ENCODE measurements around the gene INO80B. TPM values are rescaled to one million over a fixed set of nuclear protein-coding genes. Genes with fewer than 3 reads are reported as not detected.

The INO80B gene
- total and polyA plus RNA-seq, 11 donors, result 11.7 to 29.2 (median 22.6) TPM

DNA sequence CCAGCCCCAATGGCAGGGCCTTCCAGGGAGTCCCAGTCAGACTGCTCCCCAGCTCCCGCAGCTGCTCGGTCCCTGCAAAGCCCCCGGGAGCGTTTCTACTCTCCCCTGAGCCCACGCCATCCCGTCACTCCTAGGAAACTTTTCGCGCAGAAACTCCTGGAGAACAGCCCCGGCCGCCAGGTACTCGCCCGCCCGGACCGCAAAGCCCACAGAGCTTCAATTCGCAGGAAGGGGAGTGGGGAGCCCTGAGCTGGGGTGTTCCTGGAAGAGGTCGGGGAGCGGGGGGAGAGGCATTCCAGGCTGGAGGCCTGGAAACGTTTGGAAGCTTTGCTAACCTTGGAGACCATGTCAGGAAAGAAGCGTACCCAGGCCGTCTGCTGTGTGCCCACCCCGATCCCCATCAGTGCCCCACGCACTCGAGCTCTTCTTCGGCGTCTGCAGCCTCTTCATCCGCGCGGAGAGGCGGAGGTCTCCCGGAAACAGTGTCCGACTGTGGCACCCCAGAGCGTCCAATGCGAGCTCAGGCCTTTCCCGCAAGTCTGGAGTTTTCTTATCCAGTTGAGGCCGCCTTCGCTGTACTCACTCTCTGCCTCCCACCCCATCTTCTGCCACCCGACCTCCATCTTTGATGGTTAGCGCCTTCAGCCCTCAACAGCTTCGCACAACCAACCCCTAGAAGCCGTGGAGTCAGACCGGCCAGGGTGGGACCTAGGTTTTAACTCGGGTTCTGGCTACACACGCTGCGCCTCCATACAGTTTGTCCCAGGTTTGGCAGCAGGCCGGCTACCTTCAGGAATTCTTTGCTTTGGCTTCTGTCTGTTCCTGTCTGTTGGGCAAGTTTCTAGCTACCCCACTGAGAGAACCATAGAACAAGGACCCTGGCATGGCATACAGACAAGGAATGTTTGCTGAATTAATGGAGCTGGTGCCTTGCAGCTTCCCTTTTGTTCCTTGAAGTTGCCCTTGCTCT is 48.9 kb downstream of the INO80B start:
- peaks cover 10 to 71% (median 50%) of the 10 kb centered on the region in 12 donors for H3K4me1 ChIP-seq
- no peaks in the 10 kb centered on the region for H3K9me3 ChIP-seq
- intact Hi-C loops (cut with DNase I), result loop anchor here in 4 of 10 donors (1.0 to 5.0 kb wide), 4 partner anchors 26 to 84 kb away; partner anchors contain the start of genes AUP1 (in 1 of the 4) and HTRA2 (in 1 of the 4)
- ATAC-seq, result no peak
- DNase-seq, result no peak
- TF ChIP-seq POLR2A (IDR thresholded peaks at IDR 0.05), result no peak
- TF ChIP-seq, protein P1, sequence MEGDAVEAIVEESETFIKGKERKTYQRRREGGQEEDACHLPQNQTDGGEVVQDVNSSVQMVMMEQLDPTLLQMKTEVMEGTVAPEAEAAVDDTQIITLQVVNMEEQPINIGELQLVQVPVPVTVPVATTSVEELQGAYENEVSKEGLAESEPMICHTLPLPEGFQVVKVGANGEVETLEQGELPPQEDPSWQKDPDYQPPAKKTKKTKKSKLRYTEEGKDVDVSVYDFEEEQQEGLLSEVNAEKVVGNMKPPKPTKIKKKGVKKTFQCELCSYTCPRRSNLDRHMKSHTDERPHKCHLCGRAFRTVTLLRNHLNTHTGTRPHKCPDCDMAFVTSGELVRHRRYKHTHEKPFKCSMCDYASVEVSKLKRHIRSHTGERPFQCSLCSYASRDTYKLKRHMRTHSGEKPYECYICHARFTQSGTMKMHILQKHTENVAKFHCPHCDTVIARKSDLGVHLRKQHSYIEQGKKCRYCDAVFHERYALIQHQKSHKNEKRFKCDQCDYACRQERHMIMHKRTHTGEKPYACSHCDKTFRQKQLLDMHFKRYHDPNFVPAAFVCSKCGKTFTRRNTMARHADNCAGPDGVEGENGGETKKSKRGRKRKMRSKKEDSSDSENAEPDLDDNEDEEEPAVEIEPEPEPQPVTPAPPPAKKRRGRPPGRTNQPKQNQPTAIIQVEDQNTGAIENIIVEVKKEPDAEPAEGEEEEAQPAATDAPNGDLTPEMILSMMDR (IDR thresholded peaks at IDR 0.05), result no peak
- WGBS, 4 donors, result 26 to 43% (median 30%) methylated on average over 35 to 45 of the region's 45 CpGs
- H3K36me3 ChIP-seq, result peaks cover 0 to 18% (median 15%) of the 10 kb centered on the region in 9 donors
- H3K27me3 ChIP-seq, result peaks cover 9 to 57% (median 26%) of the 10 kb centered on the region in 9 donors
- peak overlapping the region; percentile 36 to 87 (median 62) for H3K4me3 ChIP-seq
- H3K27ac ChIP-seq, result peak overlapping the region; percentile 72 to 90 (median 84)

DNA sequence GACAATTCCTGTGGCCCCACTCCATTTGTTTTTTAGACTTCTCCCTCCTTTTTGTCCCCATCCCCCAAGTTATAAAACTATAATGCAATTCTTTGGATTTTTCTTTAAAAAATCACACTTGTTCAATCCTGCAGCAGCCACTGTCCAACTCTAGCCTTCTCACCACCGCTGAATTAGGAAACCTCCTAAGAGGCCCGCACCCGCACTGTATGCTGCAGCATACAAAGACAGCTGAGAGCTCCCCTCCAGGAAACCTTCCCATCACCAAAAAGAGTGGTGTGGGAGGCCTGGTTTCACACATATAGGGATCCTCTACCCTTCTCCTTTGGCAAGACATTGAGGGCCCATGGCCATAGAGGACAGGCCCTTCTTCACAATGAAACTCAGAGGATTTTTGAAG is 49.7 kb downstream of the INO80B start:
- peaks cover 7 to 63% (median 42%) of the 10 kb centered on the region in 12 donors for H3K4me1 ChIP-seq
- DNase-seq (no peak), ATAC-seq (no peak)
- no peaks in the 10 kb centered on the region for H3K9me3 ChIP-seq
- peak overlapping the region in 3 of 12 donors; percentile 88 to 90 (median 89) for H3K27ac ChIP-seq
- H3K36me3 ChIP-seq, result peaks cover 0 to 18% (median 15%) of the 10 kb centered on the region in 9 donors
- WGBS, 4 donors, result 89 to 97% (median 94%) methylated on average over 3 of the region's 3 CpGs
- TF ChIP-seq POLR2A (IDR thresholded peaks at IDR 0.05), result no peak
- TF ChIP-seq, protein P1 (IDR thresholded peaks at IDR 0.05), result no peak
- peaks cover 9 to 53% (median 21%) of the 10 kb centered on the region in 9 donors for H3K27me3 ChIP-seq
- H3K4me3 ChIP-seq, result peak overlapping the region in 8 of 12 donors; percentile 59 to 87 (median 66)
- intact Hi-C loops (cut with DNase I), result loop anchor here in 4 of 10 donors (5.0 kb wide), 3 partner anchors 73 to 83 kb away; no protein-coding TSS in a partner anchor

DNA sequence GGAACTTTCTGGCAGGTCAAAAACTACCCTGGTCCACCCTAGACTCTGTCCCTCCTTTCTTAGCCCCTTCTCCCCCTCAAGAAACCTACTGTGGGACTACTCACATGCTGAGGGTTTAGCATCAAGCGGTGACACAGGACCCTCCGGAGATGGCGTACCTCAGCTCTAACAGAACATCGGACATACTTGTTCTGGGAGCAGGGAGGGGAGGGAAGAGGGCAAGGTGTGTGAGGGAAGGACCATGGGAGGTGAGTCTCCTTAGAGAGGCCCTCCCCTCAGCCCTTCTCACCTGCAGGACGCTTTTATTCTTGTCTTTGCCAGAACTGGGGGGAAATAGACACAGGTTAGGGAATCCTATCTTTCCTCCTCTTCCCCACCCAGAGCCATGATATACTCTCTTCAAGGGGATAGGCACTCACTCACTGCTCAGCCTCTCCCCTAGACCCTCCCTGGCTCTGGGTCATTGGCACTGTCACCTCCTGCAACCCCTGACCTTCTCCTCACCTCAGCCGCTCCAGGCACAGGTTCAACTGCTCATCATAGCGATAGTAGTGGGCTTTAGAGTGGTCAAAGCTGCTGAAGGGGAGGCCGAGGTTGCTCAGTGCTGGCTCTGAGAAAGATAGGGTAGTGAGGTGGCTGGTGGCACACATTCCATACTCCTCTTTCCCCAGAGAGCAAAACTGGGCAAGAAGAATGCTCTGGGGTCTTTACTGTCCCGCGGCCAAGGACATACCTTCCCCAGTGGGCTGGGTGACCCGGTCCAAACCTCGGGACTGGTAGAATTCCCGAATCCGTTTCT is 50.8 kb downstream of the INO80B start:
- ATAC-seq (no peak), DNase-seq (no peak)
- peak overlapping the region in 1 of 12 donors; percentile 100 for H3K27ac ChIP-seq
- no peaks in the 10 kb centered on the region for H3K9me3 ChIP-seq
- peaks cover 4 to 59% (median 39%) of the 10 kb centered on the region in 12 donors for H3K4me1 ChIP-seq
- H3K36me3 ChIP-seq, result peaks cover 0 to 18% (median 15%) of the 10 kb centered on the region in 9 donors
- 93 to 95% (median 95%) methylated on average over 14 of the region's 14 CpGs for WGBS, 4 donors
- peak overlapping the region in 5 of 12 donors; percentile 75 to 87 (median 82) for H3K4me3 ChIP-seq
- peaks cover 0 to 53% (median 10%) of the 10 kb centered on the region in 9 donors for H3K27me3 ChIP-seq
- intact Hi-C loops (cut with DNase I), result loop anchor here in 3 of 10 donors (2.0 to 5.0 kb wide), 4 partner anchors 23 to 82 kb away; partner anchors contain the start of genes AUP1 (in 1 of the 3), CCDC142 (in 1 of the 3), DOK1 (in 1 of the 3) and HTRA2 (in 1 of the 3)
- TF ChIP-seq, protein P1 (IDR thresholded peaks at IDR 0.05), result no peak
- no peak for TF ChIP-seq POLR2A (IDR thresholded peaks at IDR 0.05)
